ENCODE data around the gene SLC8B1. TPM values are rescaled to one million over a fixed set of nuclear protein-coding genes. Genes with fewer than 3 reads are reported as not detected.
A peak's percentile ranks its signal among the peaks of the same experiment; 100 is the strongest.

Gene SLC8B1
- total RNA-seq, 1 donor from 2014 or later = 22.4 TPM

DNA sequence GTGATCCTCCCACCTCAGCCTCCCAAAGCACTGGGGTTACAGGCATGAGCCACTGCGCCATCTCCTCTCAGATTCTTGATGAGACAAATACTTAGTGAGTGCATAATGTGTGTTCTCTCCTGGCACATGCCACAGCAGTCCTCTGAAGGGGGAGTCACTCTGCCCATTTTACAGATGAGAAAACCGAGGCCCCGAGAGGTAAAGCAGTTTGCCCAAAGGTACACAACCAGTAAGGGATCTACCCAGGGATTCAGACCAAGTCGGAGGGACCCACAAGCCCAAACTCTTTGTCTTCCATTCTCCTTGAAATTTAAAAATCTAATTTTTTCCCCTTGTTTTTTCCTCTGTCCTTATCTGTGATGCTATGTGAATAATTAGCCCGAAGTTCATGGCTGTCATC, 29.8 kb upstream of the SLC8B1 start:
- no peaks in the 10 kb centered on the region for H3K9me3 Mint-ChIP-seq
- DNase-seq (no peak), ATAC-seq (ENCODE audit: low read depth) (no peak)
- intact Hi-C loops (cut with micrococcal nuclease) = no loop called here
- TF ChIP-seq, protein P1, sequence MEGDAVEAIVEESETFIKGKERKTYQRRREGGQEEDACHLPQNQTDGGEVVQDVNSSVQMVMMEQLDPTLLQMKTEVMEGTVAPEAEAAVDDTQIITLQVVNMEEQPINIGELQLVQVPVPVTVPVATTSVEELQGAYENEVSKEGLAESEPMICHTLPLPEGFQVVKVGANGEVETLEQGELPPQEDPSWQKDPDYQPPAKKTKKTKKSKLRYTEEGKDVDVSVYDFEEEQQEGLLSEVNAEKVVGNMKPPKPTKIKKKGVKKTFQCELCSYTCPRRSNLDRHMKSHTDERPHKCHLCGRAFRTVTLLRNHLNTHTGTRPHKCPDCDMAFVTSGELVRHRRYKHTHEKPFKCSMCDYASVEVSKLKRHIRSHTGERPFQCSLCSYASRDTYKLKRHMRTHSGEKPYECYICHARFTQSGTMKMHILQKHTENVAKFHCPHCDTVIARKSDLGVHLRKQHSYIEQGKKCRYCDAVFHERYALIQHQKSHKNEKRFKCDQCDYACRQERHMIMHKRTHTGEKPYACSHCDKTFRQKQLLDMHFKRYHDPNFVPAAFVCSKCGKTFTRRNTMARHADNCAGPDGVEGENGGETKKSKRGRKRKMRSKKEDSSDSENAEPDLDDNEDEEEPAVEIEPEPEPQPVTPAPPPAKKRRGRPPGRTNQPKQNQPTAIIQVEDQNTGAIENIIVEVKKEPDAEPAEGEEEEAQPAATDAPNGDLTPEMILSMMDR (IDR thresholded peaks at IDR 0.05) = no peak
- peaks cover 5% of the 10 kb centered on the region for H3K4me1 Mint-ChIP-seq
- no peaks in the 10 kb centered on the region for H3K27me3 Mint-ChIP-seq
- ChIA-PET POLR2A (no interaction called here), CTCF (no interaction called here)
- no peak overlapping the region for H3K4me3 Mint-ChIP-seq
- no peak overlapping the region for H3K27ac Mint-ChIP-seq
- H3K36me3 Mint-ChIP-seq (ENCODE audit: low read depth) = peaks cover 14% of the 10 kb centered on the region

DNA sequence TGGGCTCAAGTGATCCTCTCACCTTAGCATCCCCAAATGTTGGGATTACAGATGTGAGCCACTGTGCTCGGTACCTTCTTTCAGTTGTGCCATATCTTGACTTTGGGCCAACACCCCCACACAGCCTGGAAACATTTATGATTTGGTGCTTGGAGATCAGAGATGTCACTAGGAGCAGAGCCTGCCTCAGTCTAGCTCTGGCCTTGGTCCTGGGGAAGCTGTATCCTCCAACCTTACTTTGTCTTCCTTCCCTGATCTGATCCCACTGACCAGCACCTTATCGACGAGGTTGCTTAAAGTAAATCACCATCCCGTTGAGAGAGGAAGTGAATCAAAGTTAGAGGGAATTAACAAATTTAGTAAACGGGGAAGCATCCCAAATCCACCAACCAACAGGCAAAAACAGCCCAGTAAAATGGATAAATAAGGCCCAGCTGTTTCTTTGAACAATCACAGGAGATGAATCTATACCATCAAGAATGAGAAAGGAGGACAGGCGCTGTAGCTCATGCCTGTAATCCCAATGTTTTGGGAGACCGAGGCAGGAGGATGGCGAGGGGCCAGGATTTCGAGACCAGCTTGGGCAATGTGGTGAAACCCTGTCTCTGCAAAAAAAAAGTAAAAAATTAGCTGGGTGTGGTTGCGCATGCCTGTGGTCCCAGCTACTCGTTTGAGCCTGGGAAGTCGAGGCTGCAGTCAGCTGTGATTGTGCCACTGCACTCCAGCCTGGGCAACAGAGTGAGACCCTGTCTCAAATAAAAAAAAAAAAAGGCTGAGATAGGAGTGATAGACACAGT, 26.9 kb upstream of the SLC8B1 start:
- H3K4me3 Mint-ChIP-seq = no peak overlapping the region
- POLR2A ChIA-PET = interaction anchor here (0.7 kb wide), 1 partner anchor 451 kb away, joined by 5 read pairs; no protein-coding TSS in a partner anchor
- intact Hi-C loops (cut with micrococcal nuclease) = no loop called here
- H3K9me3 Mint-ChIP-seq = no peaks in the 10 kb centered on the region
- TF ChIP-seq, protein P1 (IDR thresholded peaks at IDR 0.05) = no peak
- H3K27ac Mint-ChIP-seq = peak overlapping the region; percentile 30
- ATAC-seq (ENCODE audit: low read depth) (no peak), DNase-seq (no peak)
- CTCF ChIA-PET = no interaction called here
- H3K36me3 Mint-ChIP-seq (ENCODE audit: low read depth) = peaks cover 11% of the 10 kb centered on the region
- H3K4me1 Mint-ChIP-seq = peaks cover 11% of the 10 kb centered on the region
- H3K27me3 Mint-ChIP-seq = no peaks in the 10 kb centered on the region

DNA sequence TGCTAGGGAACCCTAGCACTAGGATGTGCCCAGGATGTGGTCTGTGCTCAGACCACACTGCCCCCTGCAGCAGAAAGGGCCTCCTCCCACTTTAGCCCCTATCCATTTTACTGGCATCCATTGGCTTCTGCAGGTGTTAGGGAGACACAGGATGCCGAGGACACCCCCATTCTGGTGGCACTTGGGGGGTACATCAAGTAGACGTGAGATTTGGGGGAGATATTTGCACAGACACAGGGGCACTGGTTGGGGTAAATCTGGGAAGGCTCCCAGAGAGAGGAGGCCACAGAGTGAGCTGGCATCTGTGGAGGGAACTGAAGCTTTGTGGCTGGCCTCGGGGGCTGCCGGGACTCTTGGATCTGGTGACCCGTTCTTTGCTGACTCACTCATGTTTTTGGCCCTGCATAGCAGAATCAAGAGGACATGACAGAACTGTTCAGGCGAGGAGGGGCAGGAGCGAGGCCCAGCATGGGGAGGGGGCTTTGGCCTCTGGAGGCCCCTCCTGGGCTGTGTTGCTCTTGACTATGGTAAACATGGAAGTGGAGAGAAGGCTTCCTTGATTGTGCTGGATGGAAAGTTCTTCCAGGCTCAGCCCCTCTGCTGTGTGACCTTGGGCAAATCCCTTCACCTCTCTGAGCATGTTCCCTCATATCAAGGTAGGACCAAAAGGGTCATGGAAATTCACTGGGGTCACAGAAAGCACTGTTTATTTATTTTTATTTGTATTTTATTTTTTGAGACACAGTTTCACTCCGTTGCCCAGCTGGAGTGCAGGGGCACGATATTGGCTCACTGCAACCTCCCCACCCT, 25.2 kb upstream of the SLC8B1 start:
- H3K4me3 Mint-ChIP-seq = no peak overlapping the region
- no peaks in the 10 kb centered on the region for H3K27me3 Mint-ChIP-seq
- intact Hi-C loops (cut with micrococcal nuclease) = loop anchor here (2.0 kb wide), 1 partner anchor 63 kb away; the partner anchor contains the start of gene SDSL
- POLR2A ChIA-PET = no interaction called here
- H3K9me3 Mint-ChIP-seq = no peaks in the 10 kb centered on the region
- no peak for DNase-seq
- no peak for ATAC-seq (ENCODE audit: low read depth)
- TF ChIP-seq, protein P1 (IDR thresholded peaks at IDR 0.05) = no peak
- CTCF ChIA-PET = no interaction called here
- peaks cover 11% of the 10 kb centered on the region for H3K4me1 Mint-ChIP-seq
- peaks cover 7% of the 10 kb centered on the region for H3K36me3 Mint-ChIP-seq (ENCODE audit: low read depth)
- peak overlapping the region; percentile 74 for H3K27ac Mint-ChIP-seq

DNA sequence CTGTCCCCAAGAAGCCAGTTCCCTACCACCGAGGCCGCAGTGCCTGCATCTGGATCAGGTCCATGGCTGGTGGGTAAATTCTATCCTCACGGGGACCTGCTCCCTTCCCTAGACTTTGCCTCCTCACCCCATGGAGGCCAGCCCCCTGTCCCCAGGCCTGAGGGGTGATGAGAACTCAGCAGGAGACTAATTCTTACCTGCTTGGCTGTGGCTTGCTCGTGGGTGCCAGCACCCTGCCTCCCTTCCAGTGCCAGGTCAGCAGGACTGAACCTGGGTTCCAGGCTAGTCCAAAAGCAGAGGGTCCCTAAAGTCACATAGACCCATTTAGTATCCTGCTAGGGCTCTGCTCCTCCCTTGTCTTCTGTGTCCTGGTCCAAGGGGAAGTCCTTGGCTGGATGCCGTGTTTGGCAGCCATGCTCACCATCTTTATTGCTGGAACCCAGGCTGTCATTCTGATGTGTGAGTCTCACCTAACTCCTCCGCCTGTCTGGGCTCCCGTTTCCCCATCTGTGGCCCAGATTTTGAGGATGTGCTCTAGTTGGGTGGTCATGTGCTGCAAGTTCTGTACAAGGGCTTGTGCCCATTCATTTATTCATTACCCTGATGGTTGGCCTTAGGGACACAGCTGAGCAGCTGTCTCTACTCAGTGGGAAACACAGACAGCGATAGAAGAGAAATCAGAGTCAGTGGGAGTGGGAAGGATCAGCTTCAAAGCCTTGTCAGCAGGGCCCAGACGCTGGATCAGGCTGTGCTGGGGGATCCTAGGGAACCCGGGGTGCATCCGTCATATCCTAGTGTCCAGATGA, 24.4 kb upstream of the SLC8B1 start:
- Mint-ChIP-seq H3K27ac (peak overlapping the region; percentile 74), H3K36me3 (ENCODE audit: low read depth) (peaks cover 1% of the 10 kb centered on the region), H3K9me3 (no peaks in the 10 kb centered on the region), H3K4me1 (peaks cover 11% of the 10 kb centered on the region), H3K27me3 (no peaks in the 10 kb centered on the region), H3K4me3 (peak overlapping the region; percentile 81)
- CTCF ChIA-PET = no interaction called here
- intact Hi-C loops (cut with micrococcal nuclease) = loop anchor here (2.0 kb wide), 1 partner anchor 63 kb away; the partner anchor contains the start of gene SDSL
- TF ChIP-seq, protein P1 (IDR thresholded peaks at IDR 0.05) = no peak
- POLR2A ChIA-PET = interaction anchor here (0.8 kb wide), 1 partner anchor 24 kb away, joined by 4 read pairs; the partner anchor contains the start of gene SLC8B1
- DNase-seq = no peak
- ATAC-seq (ENCODE audit: low read depth) = no peak

Measured in activated B cell treated with CpG ODN at 0.5 μM for 24 hours (primary cell).